GM21576 (cell line): Measurements from ENCODE around the gene CDYL2.

Experiments used
- ATAC-seq: cut with Tn5 transposase; IDR thresholded peaks from one replicate; pipeline ENCODE4 v1.9.1; 2021; ENCODE audit warnings: mild to moderate bottlenecking, moderate library complexity; ENCODE audit not compliant: unreplicated experiment

CDYL2 gene

DNA sequence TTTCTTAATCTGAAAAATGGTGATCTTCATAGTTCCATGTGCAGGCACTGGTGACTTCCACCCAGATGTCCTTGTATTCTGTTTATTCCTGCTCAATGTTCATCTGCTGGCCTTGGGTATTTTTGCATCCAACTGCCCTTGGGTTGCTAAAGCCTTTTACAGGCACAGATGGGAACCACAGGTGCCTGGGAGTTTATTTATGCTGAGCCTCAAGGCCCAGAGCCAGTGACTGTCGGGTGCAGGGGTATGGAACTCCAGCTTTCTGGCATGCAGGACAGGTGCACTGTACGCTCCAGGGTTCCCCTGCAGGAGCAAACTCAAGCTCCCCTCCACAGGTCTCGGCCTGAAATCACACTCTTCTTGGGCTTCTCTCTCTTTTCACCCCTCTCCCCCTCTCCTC lies 241.3 kb downstream of the CDYL2 start:
- ATAC-seq = no peak

DNA sequence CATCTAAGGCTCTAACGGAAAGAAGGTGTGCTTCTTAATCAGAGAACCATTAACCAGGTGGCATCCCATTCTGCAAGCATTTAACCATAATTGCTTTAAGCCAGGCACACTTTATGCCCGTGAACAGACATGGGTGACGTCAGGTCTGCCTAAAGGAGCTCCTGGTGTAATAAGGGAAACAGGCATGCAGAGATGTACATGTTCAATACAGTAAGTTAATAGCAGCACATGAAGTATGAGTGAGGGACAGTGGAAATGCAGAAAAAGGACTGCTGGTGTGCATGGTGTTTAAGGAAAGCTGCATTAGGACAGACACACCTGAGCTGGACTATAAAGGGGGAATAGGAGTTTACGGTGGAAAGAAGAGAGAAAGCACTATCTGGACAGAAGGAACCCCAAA lies 245.0 kb downstream of the CDYL2 start:
- ATAC-seq = no peak

DNA sequence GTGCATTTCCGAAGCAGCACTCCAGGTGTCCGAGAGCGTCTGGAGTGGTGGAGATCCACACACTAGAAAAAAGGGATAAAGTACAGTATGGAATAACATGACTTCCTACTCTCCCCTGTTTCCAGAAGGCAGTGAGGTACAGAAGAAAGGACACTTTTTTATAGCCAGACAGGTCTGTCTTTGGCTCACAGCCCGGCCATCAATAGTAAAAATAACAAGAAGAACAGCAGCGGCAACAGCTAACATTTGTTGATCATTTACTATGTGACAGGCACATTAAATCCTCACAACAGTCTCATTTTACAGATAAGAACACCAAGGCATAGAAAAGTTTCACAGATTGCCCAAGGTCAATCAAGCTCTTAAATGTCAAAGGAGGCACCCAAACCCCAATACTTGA lies 247.4 kb downstream of the CDYL2 start:
- no peak for ATAC-seq

DNA sequence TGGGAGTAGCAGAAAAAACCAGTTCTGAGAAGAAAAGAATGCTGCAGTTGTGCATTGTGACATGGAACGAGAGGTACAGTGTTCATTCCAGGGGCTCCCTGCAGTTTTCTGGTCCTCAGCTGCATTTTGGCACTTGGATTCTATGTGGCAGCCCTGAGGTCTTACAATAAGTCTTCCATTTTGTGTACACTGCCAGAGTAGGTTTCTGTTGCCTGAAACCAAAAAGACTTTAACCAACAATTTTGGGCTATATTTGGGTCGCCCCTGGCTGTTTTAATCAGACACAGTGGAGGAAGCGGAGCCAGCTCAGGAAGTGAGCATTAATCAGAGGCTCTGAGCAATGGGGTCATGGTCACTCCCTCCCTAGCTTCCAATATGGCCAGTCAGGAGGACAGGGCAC lies 247.9 kb downstream of the CDYL2 start:
- ATAC-seq = no peak

DNA sequence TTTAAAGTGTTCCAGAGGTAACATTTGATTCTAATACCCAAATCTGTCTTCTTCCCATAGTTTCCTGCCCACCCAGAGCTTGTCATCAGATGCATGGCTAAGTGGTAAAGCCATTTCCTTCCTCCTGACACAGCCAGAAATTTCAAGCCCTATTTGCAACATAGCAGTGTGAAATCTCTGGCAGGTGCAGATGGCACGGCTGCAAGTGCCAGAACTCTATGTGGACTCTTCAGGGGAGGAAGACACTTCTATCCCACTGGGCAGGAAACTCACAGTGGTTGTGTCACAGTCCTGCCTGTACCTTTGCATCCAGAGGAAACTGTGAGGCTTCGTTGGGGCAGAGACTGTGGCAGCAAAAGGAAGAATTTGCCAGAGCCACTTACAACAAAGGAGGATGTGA lies 250.4 kb downstream of the CDYL2 start:
- ATAC-seq = no peak

DNA sequence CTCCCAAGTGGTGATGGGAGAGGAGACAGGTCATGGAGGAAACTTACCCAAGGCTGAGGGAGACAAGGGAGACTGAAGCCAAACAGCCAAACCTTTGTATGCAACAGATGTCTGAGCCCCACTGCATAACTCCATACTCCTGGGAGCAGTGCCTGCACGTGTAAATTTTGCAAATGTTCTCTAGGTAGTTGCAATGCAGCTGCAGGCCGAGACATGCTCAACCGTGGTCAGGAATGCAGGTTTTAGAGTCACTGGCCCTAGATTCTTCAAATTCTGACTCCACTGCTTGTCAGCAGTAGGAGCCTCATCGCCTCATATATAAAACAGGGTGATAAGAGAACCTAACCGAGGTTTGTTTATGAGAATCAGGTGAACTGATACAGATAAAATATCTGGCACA lies 252.1 kb downstream of the CDYL2 start:
- no peak for ATAC-seq
